Left lobe of liver (tissue), 2 donors: ENCODE results near the gene TOP2B. TPM values are rescaled to one million over a fixed set of nuclear protein-coding genes. Genes with fewer than 3 reads are reported as not detected.

Experiments used
- ATAC-seq: fragments of 200-7000 bp; cut with Tn5 transposase; one replicate; pipeline ENCODE4 v1.9.1; 2020; ENCODE audit warnings: mild to moderate bottlenecking, moderate library complexity
- DNase-seq: peaks from one replicate; pipeline ENCODE4 v3.0.0-alpha.2; 2020; ENCODE audit warnings: low spot score
- total RNA-seq: library from RNA; stranded (reverse); gene quantifications from one replicate; pipeline ENCODE4 v1.2.1, GENCODE V29; 2021
- donor health status: DM: no; HTN: no; CAD: no; lungs with moderate emphysema.
- donor health status: DM: no; HTN: yes; CAD: no.

The TOP2B gene
- total RNA-seq, 1 donor from 2014 or later = 24.5 TPM

- DNase-seq (no peak), ATAC-seq (no peak)
These were observed 13.9 kb upstream of the TOP2B start for GRCh38 chr3:25678581-25678980.

- DNase-seq = no peak
- ATAC-seq = no peak
These were observed 12.4 kb upstream of the TOP2B start for GRCh38 chr3:25677121-25677520.

GRCh38 chr3:25674670-25675069, 10.0 kb upstream of the TOP2B start:
- ATAC-seq (no peak), DNase-seq (no peak)

- no peak for DNase-seq
- ATAC-seq = no peak
These were observed 9.1 kb upstream of the TOP2B start for GRCh38 chr3:25673738-25674298.

- DNase-seq (no peak), ATAC-seq (no peak)
These were observed 891 bp upstream of the TOP2B start for GRCh38 chr3:25665315-25666280.

- DNase-seq (peak; percentile 93), ATAC-seq (peak; percentile 80)
These were observed 567 bp downstream of the TOP2B start for GRCh38 chr3:25663869-25664811.

GRCh38 chr3:25663347-25663868, 1.3 kb downstream of the TOP2B start:
- DNase-seq (no peak), ATAC-seq (peak; percentile 22)

GRCh38 chr3:25662736-25663320, 1.9 kb downstream of the TOP2B start:
- ATAC-seq = no peak
- DNase-seq = no peak

GRCh38 chr3:25661694-25662437, 2.8 kb downstream of the TOP2B start:
- ATAC-seq (no peak), DNase-seq (no peak)

GRCh38 chr3:25658836-25659235, 5.9 kb downstream of the TOP2B start:
- DNase-seq (no peak), ATAC-seq (no peak)

GRCh38 chr3:25657293-25657692, 7.4 kb downstream of the TOP2B start:
- no peak for ATAC-seq
- no peak for DNase-seq

- DNase-seq (no peak), ATAC-seq (no peak)
These were observed 9.0 kb downstream of the TOP2B start for GRCh38 chr3:25655659-25656058.

GRCh38 chr3:25654576-25654975, 10.1 kb downstream of the TOP2B start:
- no peak for ATAC-seq
- DNase-seq = no peak

GRCh38 chr3:25653322-25653721, 11.4 kb downstream of the TOP2B start:
- no peak for ATAC-seq
- no peak for DNase-seq

GRCh38 chr3:25652921-25653320, 11.8 kb downstream of the TOP2B start:
- ATAC-seq (no peak), DNase-seq (no peak)

- DNase-seq (no peak), ATAC-seq (no peak)
These were observed 15.5 kb downstream of the TOP2B start for GRCh38 chr3:25648925-25649830.

- ATAC-seq (peak; percentile 100), DNase-seq (peak; percentile 71)
These were observed 16.6 kb downstream of the TOP2B start for GRCh38 chr3:25648107-25648535.

- no peak for DNase-seq
- ATAC-seq = peak; percentile 43
These were observed 29.7 kb downstream of the TOP2B start for GRCh38 chr3:25635038-25635437.

GRCh38 chr3:25633919-25634318, 30.8 kb downstream of the TOP2B start:
- ATAC-seq (no peak), DNase-seq (no peak)
